ENCODE results near the gene CABP2. TPM values are rescaled to one million over a fixed set of nuclear protein-coding genes. Genes with fewer than 3 reads are reported as not detected.
"Not testable (repeated sequence)": the region's sequence is repeated elsewhere in the genome, so short reads cannot be mapped to it uniquely, and the experiment has no call there.

Gene CABP2
- total RNA-seq, 1 donor from 2014 or later, result not detected

DNA sequence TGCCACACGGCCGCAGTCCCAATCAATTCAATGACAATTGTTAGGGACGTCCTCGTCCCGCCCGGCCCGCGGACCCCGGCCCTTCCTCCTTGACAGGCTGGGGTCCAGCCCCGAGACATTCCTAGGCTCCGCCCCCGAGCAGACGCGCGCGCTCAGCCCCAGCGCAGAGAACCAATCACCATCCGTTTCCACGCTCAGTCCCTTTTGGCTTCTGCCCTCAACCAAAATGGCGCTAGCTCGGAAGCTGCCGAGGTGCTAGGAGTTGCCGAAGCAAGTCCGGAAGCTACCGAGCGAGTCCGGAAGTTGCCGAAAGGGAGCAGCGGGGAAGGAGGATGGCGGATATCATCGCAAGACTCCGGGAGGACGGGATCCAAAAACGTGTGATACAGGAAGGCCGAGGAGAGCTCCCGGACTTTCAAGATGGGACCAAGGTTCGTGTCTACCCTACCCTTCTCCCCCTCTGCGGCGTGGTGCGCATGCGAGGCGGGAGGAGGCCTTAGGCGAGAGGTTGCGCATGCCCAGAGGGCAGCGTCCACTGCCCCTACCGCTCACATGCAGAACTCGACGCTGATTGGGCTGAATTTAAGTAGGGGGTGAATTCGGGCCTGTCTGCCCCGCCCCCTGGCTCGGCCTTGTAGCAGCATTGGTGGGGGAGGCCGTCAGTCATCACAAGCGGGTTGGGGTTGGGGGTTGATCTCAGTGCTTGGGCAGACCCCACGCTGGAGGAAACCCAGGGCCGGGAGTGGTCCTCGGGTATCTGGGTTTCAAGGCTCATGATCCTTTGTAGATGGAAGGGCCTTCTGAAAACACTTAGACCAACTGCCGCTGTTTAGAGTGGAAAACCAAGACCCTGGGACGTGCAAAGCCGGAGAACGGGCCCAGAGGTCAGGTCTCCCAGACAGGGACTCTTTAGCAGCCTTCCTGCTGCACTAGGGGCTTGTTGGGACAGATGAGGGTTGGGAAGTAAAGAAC lies 40.1 kb downstream of the CABP2 start, which contains the start of gene AIP:
TSS of gene AIP (plus strand) at position 200 of the 972 bp plus-strand sequence. CDS start at position 333, 133 bp downstream.
- ATAC-seq (ENCODE audit: low read depth) (peak; percentile 85), DNase-seq (peak; percentile 87)
- H3K4me1 Mint-ChIP-seq, result peaks cover 58% of the 10 kb centered on the region
- ChIA-PET POLR2A (interaction anchor here (0.6 to 11.1 kb wide), 31 partner anchors 8 to 243 kb away, joined by 3 to 189 read pairs (median 5); partner anchors contain the start of genes CDK2AP2, CORO1B, GSTP1 and PITPNM1), CTCF (interaction anchor here (0.7 to 1.4 kb wide), 2 partner anchors 15 to 46 kb away, joined by 3 read pairs; no protein-coding TSS in a partner anchor)
- no peaks in the 10 kb centered on the region for H3K9me3 Mint-ChIP-seq
- TF ChIP-seq, protein P1, sequence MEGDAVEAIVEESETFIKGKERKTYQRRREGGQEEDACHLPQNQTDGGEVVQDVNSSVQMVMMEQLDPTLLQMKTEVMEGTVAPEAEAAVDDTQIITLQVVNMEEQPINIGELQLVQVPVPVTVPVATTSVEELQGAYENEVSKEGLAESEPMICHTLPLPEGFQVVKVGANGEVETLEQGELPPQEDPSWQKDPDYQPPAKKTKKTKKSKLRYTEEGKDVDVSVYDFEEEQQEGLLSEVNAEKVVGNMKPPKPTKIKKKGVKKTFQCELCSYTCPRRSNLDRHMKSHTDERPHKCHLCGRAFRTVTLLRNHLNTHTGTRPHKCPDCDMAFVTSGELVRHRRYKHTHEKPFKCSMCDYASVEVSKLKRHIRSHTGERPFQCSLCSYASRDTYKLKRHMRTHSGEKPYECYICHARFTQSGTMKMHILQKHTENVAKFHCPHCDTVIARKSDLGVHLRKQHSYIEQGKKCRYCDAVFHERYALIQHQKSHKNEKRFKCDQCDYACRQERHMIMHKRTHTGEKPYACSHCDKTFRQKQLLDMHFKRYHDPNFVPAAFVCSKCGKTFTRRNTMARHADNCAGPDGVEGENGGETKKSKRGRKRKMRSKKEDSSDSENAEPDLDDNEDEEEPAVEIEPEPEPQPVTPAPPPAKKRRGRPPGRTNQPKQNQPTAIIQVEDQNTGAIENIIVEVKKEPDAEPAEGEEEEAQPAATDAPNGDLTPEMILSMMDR (IDR thresholded peaks at IDR 0.05), result no peak
- peak within 1 kb of the TSS; percentile 98 for H3K27ac Mint-ChIP-seq
- H3K27me3 Mint-ChIP-seq, result no peaks in the 10 kb centered on the region
- peak within 1 kb of the TSS; percentile 93 for H3K4me3 Mint-ChIP-seq
- peaks cover 40% of the 10 kb centered on the region for H3K36me3 Mint-ChIP-seq (ENCODE audit: low read depth)
- intact Hi-C loops (cut with micrococcal nuclease), result loop anchor here (1.0 to 2.0 kb wide), 6 partner anchors 14 to 130 kb away; partner anchors contain the start of genes POLD4, RPS6KB2 and TMEM134

DNA sequence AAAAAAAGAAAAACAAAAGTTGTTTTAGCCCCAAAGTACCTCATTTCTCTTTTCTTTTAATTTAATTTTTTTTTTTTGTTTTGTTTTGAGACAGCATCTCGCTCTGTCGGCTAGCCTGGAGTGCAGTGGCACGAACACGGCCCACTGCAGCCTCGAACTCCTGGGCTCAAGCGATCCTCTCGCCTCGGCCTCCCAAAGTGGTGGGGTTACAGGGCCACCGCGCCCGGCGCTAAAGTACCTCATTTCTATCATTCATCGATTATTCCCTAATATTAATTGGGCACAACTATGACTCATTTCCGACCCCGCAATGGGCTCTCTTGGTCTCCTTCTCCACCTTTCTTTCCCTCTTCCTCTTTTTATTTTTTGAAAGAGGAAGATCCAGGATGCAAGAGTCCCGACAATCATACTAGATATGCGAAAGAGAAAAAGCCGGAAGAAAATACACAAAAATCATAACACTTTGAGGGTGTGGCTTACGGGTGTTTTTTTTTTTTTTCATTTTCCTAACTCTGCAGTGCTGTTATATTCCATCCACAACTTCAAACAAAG lies 40.9 kb downstream of the CABP2 start:
- H3K27ac Mint-ChIP-seq, result peak overlapping the region; percentile 98
- no peak for DNase-seq

DNA sequence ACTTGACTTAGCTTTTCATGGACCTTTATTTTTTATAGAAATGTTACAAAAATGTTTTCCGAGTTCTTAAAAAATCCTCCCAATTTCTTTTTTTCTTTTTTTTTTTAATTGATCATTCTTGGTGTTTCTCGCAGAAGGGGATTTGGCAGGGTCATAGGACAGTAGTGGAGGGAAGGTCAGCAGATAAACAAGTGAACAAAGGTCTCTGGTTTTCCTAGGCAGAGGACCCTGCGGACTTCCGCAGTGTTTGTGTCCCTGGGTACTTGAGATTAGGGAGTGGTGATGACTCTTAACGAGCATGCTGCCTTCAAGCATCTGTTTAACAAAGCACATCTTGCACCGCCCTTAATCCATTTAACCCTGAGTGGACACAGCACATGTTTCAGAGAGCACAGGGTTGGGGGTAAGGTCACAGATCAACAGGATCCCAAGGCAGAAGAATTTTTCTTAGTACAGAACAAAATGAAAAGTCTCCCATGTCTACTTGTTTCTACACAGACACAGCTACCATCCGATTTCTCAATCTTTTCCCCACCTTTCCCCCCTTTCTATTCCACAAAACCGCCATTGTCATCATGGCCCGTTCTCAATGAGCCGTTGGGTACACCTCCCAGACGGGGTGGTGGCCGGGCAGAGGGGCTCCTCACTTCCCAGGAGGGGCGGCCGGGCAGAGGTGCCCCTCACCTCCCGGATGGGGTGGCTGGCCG lies 45.7 kb downstream of the CABP2 start:
- H3K36me3 Mint-ChIP-seq (ENCODE audit: low read depth); ATAC-seq (ENCODE audit: low read depth); H3K27ac Mint-ChIP-seq; intact Hi-C loops (cut with micrococcal nuclease); CTCF ChIA-PET; H3K9me3 Mint-ChIP-seq; H3K4me1 Mint-ChIP-seq; DNase-seq; H3K27me3 Mint-ChIP-seq; H3K4me3 Mint-ChIP-seq: not testable (repeated sequence)
- POLR2A ChIA-PET, result interaction anchor here (0.7 to 1.6 kb wide), 5 partner anchors 9 to 360 kb away, joined by 3 to 4 read pairs (median 3); partner anchors contain the start of genes PTPRCAP and TMEM134

More for the DNA sequence above, 40.9 kb downstream of the CABP2 start:
- TF ChIP-seq, protein P1 (IDR thresholded peaks at IDR 0.05), result no peak
- peaks cover 32% of the 10 kb centered on the region for H3K36me3 Mint-ChIP-seq (ENCODE audit: low read depth)
- H3K4me3 Mint-ChIP-seq, result peak overlapping the region; percentile 93
- CTCF ChIA-PET, result interaction anchor here (0.7 kb wide), 1 partner anchor 46 kb away, joined by 3 read pairs; no protein-coding TSS in a partner anchor
- POLR2A ChIA-PET, result interaction anchor here (0.6 to 11.1 kb wide), 30 partner anchors 8 to 242 kb away, joined by 3 to 189 read pairs (median 5); partner anchors contain the start of genes CDK2AP2, CORO1B, GSTP1 and PITPNM1
- no peaks in the 10 kb centered on the region for H3K9me3 Mint-ChIP-seq
- ATAC-seq (ENCODE audit: low read depth), result peak; percentile 8
- intact Hi-C loops (cut with micrococcal nuclease), result loop anchor here (1.0 to 2.0 kb wide), 4 partner anchors 13 to 80 kb away; partner anchors contain the start of genes RPS6KB2 and TMEM134
- no peaks in the 10 kb centered on the region for H3K27me3 Mint-ChIP-seq
- H3K4me1 Mint-ChIP-seq, result peaks cover 50% of the 10 kb centered on the region

DNA sequence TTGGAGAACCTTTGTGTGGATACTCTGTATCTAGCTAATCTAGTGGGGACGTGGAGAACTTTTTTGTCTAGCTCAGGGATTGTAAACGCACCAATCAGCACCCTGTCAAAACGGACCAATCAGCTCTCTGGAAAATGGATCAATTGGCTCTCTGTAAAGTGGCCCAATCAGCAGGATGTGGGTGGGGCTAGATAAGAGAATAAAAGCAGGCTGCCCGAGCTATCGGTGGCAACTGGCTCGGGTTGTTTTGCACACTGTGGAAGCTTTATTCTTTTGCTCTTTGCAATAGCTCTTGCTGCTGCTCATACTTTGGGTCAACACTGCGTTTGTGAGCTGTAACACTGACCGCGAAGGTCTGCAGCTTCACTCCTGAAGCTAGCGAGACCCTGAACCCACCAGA lies 46.6 kb downstream of the CABP2 start:
- ATAC-seq (ENCODE audit: low read depth); H3K36me3 Mint-ChIP-seq (ENCODE audit: low read depth); CTCF ChIA-PET; H3K4me3 Mint-ChIP-seq; H3K27me3 Mint-ChIP-seq; DNase-seq; intact Hi-C loops (cut with micrococcal nuclease); H3K9me3 Mint-ChIP-seq; H3K27ac Mint-ChIP-seq; H3K4me1 Mint-ChIP-seq: not testable (repeated sequence)
- POLR2A ChIA-PET, result interaction anchor here (0.7 to 1.3 kb wide), 4 partner anchors 30 to 75 kb away, joined by 3 to 4 read pairs (median 4); partner anchors contain the start of genes PPP1CA and PTPRCAP

DNA sequence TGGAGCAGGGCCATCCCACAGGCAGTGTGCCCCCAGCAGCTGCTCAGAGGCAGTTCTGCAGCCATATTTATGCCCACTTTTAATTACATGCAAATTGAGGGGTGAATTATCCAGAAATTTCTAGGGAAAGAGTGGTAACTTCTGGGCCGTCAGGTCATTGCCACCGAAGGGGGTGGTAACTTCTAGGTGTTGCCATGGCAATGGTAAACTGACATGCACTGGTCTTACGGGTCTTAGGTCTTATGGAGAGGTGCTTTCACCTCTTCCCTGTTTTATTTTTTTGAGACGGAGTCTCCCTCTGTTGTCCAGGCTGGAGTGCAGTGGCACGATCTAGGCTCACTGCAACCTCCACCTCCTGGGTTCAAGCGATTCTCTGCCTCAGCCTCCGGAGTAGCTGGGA lies 50.4 kb downstream of the CABP2 start:
- ATAC-seq (ENCODE audit: low read depth), result no peak
- CTCF ChIA-PET, result no interaction called here
- intact Hi-C loops (cut with micrococcal nuclease), result no loop called here
- no peak for DNase-seq
- Mint-ChIP-seq H3K36me3 (ENCODE audit: low read depth) (peaks cover 3% of the 10 kb centered on the region), H3K27ac (no peak overlapping the region), H3K4me3 (no peak overlapping the region), H3K4me1 (peaks cover 20% of the 10 kb centered on the region), H3K27me3 (no peaks in the 10 kb centered on the region), H3K9me3 (no peaks in the 10 kb centered on the region)
- TF ChIP-seq, protein P1 (IDR thresholded peaks at IDR 0.05), result no peak
- POLR2A ChIA-PET, result interaction anchor here (5.7 to 33.4 kb wide), 2 partner anchors 34 to 82 kb away, joined by 24 to 1417 read pairs; partner anchors contain the start of genes CORO1B, PTPRCAP, RAD9A and RPS6KB2
